ENCODE results near the gene RASAL2.

Gene RASAL2

DNA sequence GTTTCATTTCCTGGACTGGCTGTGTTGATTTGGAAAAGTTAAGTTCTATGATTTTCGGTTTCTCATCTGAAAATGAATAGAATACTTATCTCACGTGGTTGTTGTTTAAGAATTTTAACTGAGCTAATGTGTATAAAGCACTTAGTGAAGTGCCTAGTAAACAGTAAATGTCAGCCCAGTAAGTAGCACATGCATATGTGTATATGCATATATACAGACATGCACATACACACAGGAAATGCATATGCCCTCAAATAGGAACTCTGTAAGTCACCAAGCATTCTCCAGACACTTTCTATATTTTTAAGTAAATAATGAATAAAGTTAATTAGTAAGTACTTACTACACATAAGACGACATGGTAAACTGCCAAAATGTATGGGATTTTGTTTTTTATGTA is 274.3 kb downstream of the RASAL2 start:
- no peaks in the 10 kb centered on the region for H4K20me1 ChIP-seq (ENCODE audit: insufficient read depth, low read length, poor library complexity, severe bottlenecking)
- no peaks in the 10 kb centered on the region for H3K4me1 ChIP-seq (ENCODE audit: insufficient read depth, low read length, poor library complexity, severe bottlenecking)
- no peaks in the 10 kb centered on the region for H3K36me3 ChIP-seq (ENCODE audit: insufficient read depth, low read length)
- H2AFZ ChIP-seq (ENCODE audit: low read length): no peak overlapping the region
- no peak overlapping the region for H3K9ac ChIP-seq (ENCODE audit: low read depth, low read length, poor library complexity, severe bottlenecking)
- H3K9me2 ChIP-seq (replicated peaks; ENCODE audit: low read depth, low read length): no peaks in the 10 kb centered on the region
- no peaks in the 10 kb centered on the region for H3K9me3 ChIP-seq (ENCODE audit: insufficient read depth, low read depth, low read length)
- TF ChIP-seq EZH2phosphoT487 (IDR thresholded peaks at IDR 0.05; ENCODE audit: borderline replicate concordance): no peak
- no peak overlapping the region for H3K4me2 ChIP-seq (ENCODE audit: low read depth, low read length, poor library complexity, severe bottlenecking)
- no peak overlapping the region for H3K4me3 ChIP-seq (ENCODE audit: low read length, poor library complexity, severe bottlenecking)
- H3K27me3 ChIP-seq (ENCODE audit: insufficient read depth, low read length, poor library complexity, severe bottlenecking): no peaks in the 10 kb centered on the region
- no peaks in the 10 kb centered on the region for H3F3A ChIP-seq (ENCODE audit: low read depth)
- H3K79me2 ChIP-seq (ENCODE audit: insufficient read depth, low read length): no peaks in the 10 kb centered on the region

GRCh38 chr1:178371235-178371634 is 277.3 kb downstream of the RASAL2 start:
- H3K4me1 ChIP-seq (ENCODE audit: insufficient read depth, low read length, poor library complexity, severe bottlenecking): no peaks in the 10 kb centered on the region

GRCh38 chr1:178371933-178372388 is 278.1 kb downstream of the RASAL2 start:
- Histone ChIP-seq H3K4me3 (ENCODE audit: low read length, poor library complexity, severe bottlenecking) (peak overlapping the region; percentile 60), H3K9me2 (replicated peaks; ENCODE audit: low read depth, low read length) (no peaks in the 10 kb centered on the region), H4K20me1 (ENCODE audit: insufficient read depth, low read length, poor library complexity, severe bottlenecking) (no peaks in the 10 kb centered on the region), H3K79me2 (ENCODE audit: insufficient read depth, low read length) (no peaks in the 10 kb centered on the region), H2AFZ (ENCODE audit: low read length) (peak overlapping the region; percentile 62), H3K27me3 (ENCODE audit: insufficient read depth, low read length, poor library complexity, severe bottlenecking) (no peaks in the 10 kb centered on the region), H3F3A (ENCODE audit: low read depth) (no peaks in the 10 kb centered on the region), H3K4me2 (ENCODE audit: low read depth, low read length, poor library complexity, severe bottlenecking) (peak overlapping the region; percentile 66), H3K9ac (ENCODE audit: low read depth, low read length, poor library complexity, severe bottlenecking) (no peak overlapping the region), H3K9me3 (ENCODE audit: insufficient read depth, low read depth, low read length) (no peaks in the 10 kb centered on the region), H3K4me1 (ENCODE audit: insufficient read depth, low read length, poor library complexity, severe bottlenecking) (no peaks in the 10 kb centered on the region), H3K36me3 (ENCODE audit: insufficient read depth, low read length) (no peaks in the 10 kb centered on the region)
- TF ChIP-seq, protein P1, sequence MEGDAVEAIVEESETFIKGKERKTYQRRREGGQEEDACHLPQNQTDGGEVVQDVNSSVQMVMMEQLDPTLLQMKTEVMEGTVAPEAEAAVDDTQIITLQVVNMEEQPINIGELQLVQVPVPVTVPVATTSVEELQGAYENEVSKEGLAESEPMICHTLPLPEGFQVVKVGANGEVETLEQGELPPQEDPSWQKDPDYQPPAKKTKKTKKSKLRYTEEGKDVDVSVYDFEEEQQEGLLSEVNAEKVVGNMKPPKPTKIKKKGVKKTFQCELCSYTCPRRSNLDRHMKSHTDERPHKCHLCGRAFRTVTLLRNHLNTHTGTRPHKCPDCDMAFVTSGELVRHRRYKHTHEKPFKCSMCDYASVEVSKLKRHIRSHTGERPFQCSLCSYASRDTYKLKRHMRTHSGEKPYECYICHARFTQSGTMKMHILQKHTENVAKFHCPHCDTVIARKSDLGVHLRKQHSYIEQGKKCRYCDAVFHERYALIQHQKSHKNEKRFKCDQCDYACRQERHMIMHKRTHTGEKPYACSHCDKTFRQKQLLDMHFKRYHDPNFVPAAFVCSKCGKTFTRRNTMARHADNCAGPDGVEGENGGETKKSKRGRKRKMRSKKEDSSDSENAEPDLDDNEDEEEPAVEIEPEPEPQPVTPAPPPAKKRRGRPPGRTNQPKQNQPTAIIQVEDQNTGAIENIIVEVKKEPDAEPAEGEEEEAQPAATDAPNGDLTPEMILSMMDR (conservative IDR thresholded peaks at IDR 0.05; ENCODE audit: low read length): no peak
- no peak for TF ChIP-seq EZH2phosphoT487 (IDR thresholded peaks at IDR 0.05; ENCODE audit: borderline replicate concordance)

More at GRCh38 chr1:178371235-178371634, 277.3 kb downstream of the RASAL2 start:
- Histone ChIP-seq H3K4me2 (ENCODE audit: low read depth, low read length, poor library complexity, severe bottlenecking) (peak overlapping the region; percentile 66), H3K27me3 (ENCODE audit: insufficient read depth, low read length, poor library complexity, severe bottlenecking) (no peaks in the 10 kb centered on the region), H3K79me2 (ENCODE audit: insufficient read depth, low read length) (no peaks in the 10 kb centered on the region), H4K20me1 (ENCODE audit: insufficient read depth, low read length, poor library complexity, severe bottlenecking) (no peaks in the 10 kb centered on the region), H2AFZ (ENCODE audit: low read length) (peak overlapping the region; percentile 62), H3K9me2 (replicated peaks; ENCODE audit: low read depth, low read length) (no peaks in the 10 kb centered on the region), H3K36me3 (ENCODE audit: insufficient read depth, low read length) (no peaks in the 10 kb centered on the region), H3K9ac (ENCODE audit: low read depth, low read length, poor library complexity, severe bottlenecking) (no peak overlapping the region), H3K9me3 (ENCODE audit: insufficient read depth, low read depth, low read length) (no peaks in the 10 kb centered on the region), H3F3A (ENCODE audit: low read depth) (no peaks in the 10 kb centered on the region), H3K4me3 (ENCODE audit: low read length, poor library complexity, severe bottlenecking) (peak overlapping the region; percentile 60)
- TF ChIP-seq, protein P1 (conservative IDR thresholded peaks at IDR 0.05; ENCODE audit: low read length): no peak
- TF ChIP-seq EZH2phosphoT487 (IDR thresholded peaks at IDR 0.05; ENCODE audit: borderline replicate concordance): no peak

GRCh38 chr1:178374016-178374415 is 280.1 kb downstream of the RASAL2 start:
- Histone ChIP-seq H3K4me3 (ENCODE audit: low read length, poor library complexity, severe bottlenecking) (no peak overlapping the region), H3F3A (ENCODE audit: low read depth) (no peaks in the 10 kb centered on the region), H3K9me3 (ENCODE audit: insufficient read depth, low read depth, low read length) (no peaks in the 10 kb centered on the region), H3K27me3 (ENCODE audit: insufficient read depth, low read length, poor library complexity, severe bottlenecking) (no peaks in the 10 kb centered on the region), H3K9me2 (replicated peaks; ENCODE audit: low read depth, low read length) (no peaks in the 10 kb centered on the region), H3K79me2 (ENCODE audit: insufficient read depth, low read length) (no peaks in the 10 kb centered on the region), H3K4me1 (ENCODE audit: insufficient read depth, low read length, poor library complexity, severe bottlenecking) (no peaks in the 10 kb centered on the region), H4K20me1 (ENCODE audit: insufficient read depth, low read length, poor library complexity, severe bottlenecking) (no peaks in the 10 kb centered on the region), H3K9ac (ENCODE audit: low read depth, low read length, poor library complexity, severe bottlenecking) (no peak overlapping the region), H3K36me3 (ENCODE audit: insufficient read depth, low read length) (no peaks in the 10 kb centered on the region), H3K4me2 (ENCODE audit: low read depth, low read length, poor library complexity, severe bottlenecking) (no peak overlapping the region), H2AFZ (ENCODE audit: low read length) (no peak overlapping the region)
- no peak for TF ChIP-seq EZH2phosphoT487 (IDR thresholded peaks at IDR 0.05; ENCODE audit: borderline replicate concordance)
- TF ChIP-seq, protein P1 (conservative IDR thresholded peaks at IDR 0.05; ENCODE audit: low read length): no peak

Measured in Loucy (cell line).